HG03025 (cell line): Measurements from ENCODE around the gene TOMM70.
"Not testable (repeated sequence)": the region's sequence is repeated elsewhere in the genome, so short reads cannot be mapped to it uniquely, and the experiment has no call there.

ENCODE experiments used
- ATAC-seq: cut with Tn5 transposase; IDR thresholded peaks from one replicate; pipeline ENCODE4 v1.9.1; 2021; ENCODE audit warnings: mild to moderate bottlenecking, moderate library complexity; ENCODE audit not compliant: unreplicated experiment, low FRiP score

Gene TOMM70

GRCh38 chr3:100331660-100332059 is 69.2 kb downstream of the TOMM70 start:
- ATAC-seq = no peak

GRCh38 chr3:100330651-100331050 is 70.2 kb downstream of the TOMM70 start:
- ATAC-seq = no peak

DNA sequence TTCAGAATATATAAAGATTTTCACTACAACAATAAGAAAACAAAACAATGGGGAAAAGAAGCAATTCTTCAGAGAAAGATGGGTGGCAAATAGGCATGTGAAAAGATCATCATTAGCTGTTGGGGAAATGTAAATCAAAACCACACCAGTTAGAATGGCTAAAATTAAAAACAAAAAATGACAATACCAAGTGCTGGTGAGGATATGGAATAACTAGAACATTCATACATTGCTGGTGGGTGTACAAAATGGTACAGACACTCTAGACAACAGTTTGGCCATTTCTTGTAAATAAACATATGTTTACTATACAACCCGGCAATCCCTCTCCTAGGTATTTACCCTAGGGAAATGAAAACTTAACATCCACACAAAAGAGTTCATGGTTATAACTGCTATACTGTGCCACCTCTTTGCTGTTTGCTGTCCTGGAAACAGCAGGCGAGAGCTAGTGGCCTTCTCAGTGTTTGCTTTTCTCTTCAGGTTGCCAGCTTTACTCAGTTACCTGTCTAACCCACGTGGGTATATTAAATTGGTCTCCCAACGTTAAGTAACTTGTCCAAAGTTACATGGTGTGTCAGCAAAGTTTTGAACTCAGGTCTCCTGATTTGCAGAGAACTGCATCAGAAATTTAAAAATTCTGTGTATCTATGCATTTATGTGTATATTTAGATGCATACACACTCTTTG is 70.9 kb downstream of the TOMM70 start:
- no peak for ATAC-seq

GRCh38 chr3:100327377-100327776 is 73.5 kb downstream of the TOMM70 start:
- ATAC-seq = not testable (repeated sequence)

DNA sequence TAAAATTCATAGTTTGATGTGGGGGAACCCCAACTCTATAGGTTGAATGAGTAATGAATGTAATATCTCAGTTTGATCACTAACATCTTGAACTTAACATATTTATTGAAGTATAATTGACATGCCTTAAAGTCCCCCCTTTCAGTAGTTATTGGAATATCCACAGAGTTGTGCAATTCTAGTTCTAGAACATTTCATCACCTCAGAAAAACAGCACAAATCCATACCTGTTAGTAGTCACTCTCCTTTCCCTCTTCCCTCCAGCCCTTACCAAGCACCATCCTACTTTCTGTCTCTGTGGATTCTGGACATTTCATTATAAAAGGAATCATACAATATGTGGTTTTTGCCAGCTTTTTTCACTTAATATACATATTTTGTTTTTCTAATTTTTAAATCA is 75.1 kb downstream of the TOMM70 start:
- ATAC-seq = no peak

DNA sequence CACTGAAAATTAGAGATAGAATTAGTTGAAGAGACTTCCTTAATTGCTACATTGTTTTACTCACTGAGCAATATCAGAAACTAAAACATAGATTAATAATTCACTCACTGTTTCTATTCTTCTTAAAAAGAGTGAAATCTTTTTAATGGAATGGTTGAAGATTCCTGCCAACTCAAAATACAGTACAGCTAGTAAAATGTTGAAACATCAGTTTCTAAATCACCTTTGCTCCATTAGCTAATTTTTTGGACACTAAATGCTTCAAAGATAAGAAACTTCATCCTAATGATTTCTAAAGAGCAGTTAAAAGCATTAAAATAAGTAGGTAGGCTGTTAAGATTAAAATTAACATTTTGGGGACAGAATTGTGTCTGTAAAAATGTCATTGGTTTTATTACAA is 76.8 kb downstream of the TOMM70 start:
- no peak for ATAC-seq

DNA sequence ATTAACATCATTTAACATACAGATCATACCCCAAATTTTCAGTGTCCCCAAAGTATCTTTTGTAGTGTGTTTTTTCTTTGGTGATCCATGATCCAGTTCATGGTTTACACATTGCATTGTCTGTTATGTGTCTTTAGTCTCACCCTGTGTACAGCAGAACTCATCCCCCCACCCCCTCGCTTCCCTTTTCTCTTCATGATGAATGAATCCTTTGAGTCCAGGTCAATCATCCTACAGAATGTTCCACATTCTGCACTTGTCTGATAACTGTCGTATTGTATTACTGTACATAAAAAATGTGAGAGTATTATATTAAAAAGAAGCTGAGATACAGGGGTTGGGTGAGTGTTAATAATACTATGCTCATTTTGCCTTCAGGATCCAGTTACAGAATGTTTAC is 80.9 kb downstream of the TOMM70 start:
- ATAC-seq = no peak

DNA sequence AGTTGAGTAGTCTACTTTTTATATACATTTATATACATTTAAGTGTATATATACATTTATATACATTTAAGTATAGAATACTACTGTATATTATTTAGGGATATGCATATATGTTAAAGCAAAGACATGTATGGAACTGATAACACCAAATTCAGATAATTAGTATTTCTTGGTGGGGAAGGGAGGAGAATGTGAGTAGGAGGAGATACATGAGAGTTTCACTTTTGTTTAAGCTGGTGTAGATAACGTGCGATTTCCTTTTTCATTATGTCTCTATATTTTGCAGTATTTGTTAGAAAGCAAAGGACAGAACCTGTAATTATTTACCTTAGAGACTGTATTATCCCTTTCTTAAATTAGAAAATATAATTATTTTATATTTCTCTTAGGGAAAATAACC is 83.0 kb downstream of the TOMM70 start:
- no peak for ATAC-seq

DNA sequence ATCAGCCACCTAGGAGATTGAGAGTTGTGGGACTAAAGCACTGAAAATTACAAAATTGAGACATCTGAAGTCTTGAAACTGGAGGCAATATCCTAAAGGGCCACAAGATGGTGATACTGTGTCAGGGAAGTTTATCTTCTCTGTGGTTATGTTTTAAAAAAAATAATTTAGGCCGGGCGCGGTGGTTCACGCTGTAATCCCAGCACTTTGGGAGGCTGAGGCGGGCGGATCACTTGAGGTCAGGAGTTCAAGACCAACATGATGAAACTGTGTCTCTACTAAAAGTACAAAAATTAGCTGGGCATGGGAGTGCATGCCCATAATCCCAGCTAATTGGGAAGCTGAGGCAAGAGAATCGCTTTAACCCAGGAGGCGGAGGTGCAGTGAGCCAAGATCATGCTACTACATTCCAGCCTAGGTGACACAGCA is 84.2 kb downstream of the TOMM70 start:
- ATAC-seq = no peak
